ENCODE results near the gene GNG11. TPM values are rescaled to one million over a fixed set of nuclear protein-coding genes. Genes with fewer than 3 reads are reported as not detected.

GNG11 gene
- total and polyA plus RNA-seq, 2 of the 13 experiments (the other 11 are each of a cell fraction or from before 2014, with no cell fraction given) = not detected

- in situ Hi-C loops (cut with HindIII; ENCODE audit: extremely low pct_ligation_motif_present, low pct_unique_long_range_greater_than_20kb) = no loop called here
- ATAC-seq (no peak), FAIRE-seq (no peak), DNase-seq (ENCODE audit: low spot score) (no peak)
- TF ChIP-seq ETS1 (CRISPR knock-in tag; IDR thresholded peaks at IDR 0.05) = no peak
- no peak for TF ChIP-seq ZNF7 (CRISPR knock-in tag; IDR thresholded peaks at IDR 0.05)
- no peak for TF ChIP-seq ZBTB42 (CRISPR knock-in tag; IDR thresholded peaks at IDR 0.05)
- no peak for TF ChIP-seq ZNF766 (CRISPR knock-in tag; IDR thresholded peaks at IDR 0.05; ENCODE audit: borderline replicate concordance)
- TF ChIP-seq SIN3A (IDR thresholded peaks at IDR 0.05; ENCODE audit: borderline replicate concordance, low read depth, low read length) = no peak
- TF ChIP-seq GABPA (IDR thresholded peaks at IDR 0.05; ENCODE audit: low read depth, low read length) = no peak
- TF ChIP-seq GABPA (CRISPR knock-in tag; IDR thresholded peaks at IDR 0.05; ENCODE audit: low read depth) = no peak
- no peak for TF ChIP-seq SNRNP70 (IDR thresholded peaks at IDR 0.05; ENCODE audit: low read depth, low read length)
- no peak for TF ChIP-seq BRCA1 (CRISPR knock-in tag; IDR thresholded peaks at IDR 0.05)
- TF ChIP-seq HDAC2 (CRISPR knock-in tag; IDR thresholded peaks at IDR 0.05) = no peak
- H3K4me2 ChIP-seq (ENCODE audit: low read depth, low read length) = no peak overlapping the region
- no TSS peak for BruUV-seq (replicated peaks)
- no peaks in the 10 kb centered on the region for H3K9me3 ChIP-seq (ENCODE audit: low read length)
- no peak overlapping the region for H3K9ac ChIP-seq (ENCODE audit: insufficient read depth, low read depth, low read length)
- H3K36me3 ChIP-seq (replicated peaks in 1 of 2; ENCODE audit: control insufficient read depth in 1 of 2, insufficient read depth in 2 of 2, low read length in 2 of 2) = no peaks in the 10 kb centered on the region
- ChIA-PET POLR2A (no interaction called here), CTCF (ENCODE audit: low intra/inter-chr PET ratio, low total read pairs) (no interaction called here)
- no peaks in the 10 kb centered on the region for H3K79me2 ChIP-seq (ENCODE audit: insufficient read depth, low read length)
- H3K4me1 ChIP-seq (ENCODE audit: insufficient read depth, low read length) = no peaks in the 10 kb centered on the region
- H4K20me1 ChIP-seq (ENCODE audit: insufficient read depth, low read length) = no peaks in the 10 kb centered on the region
- H2AFZ ChIP-seq (ENCODE audit: low read length) = no peak overlapping the region
- no peaks in the 10 kb centered on the region; a peak in 1 of 5 replicates for H3K27me3 ChIP-seq (ENCODE audit: control insufficient read depth in 1 of 2, insufficient read depth in 2 of 2, low read length in 2 of 2)
- H3K27ac ChIP-seq (ENCODE audit: extremely low read length, insufficient read depth, low read length) = no peak overlapping the region
- no peak overlapping the region for H3K4me3 ChIP-seq (replicated peaks in 1 of 3; ENCODE audit: insufficient read depth in 1 of 3, low read depth in 2 of 3, low read length in 3 of 3)
- 2% methylated on average over 3 of the region's 3 CpGs for WGBS (ENCODE audit: low lambda C conversion rate)
- intact Hi-C loops (cut with micrococcal nuclease; ENCODE audit: unreplicated experiment) = no loop called here
Observed at GRCh38 chr7:93927585-93927984, 6.0 kb downstream of the GNG11 start.

- no peaks in the 10 kb centered on the region for H3K27me3 ChIP-seq (ENCODE audit: control insufficient read depth in 1 of 2, insufficient read depth in 2 of 2, low read length in 2 of 2)
- TF ChIP-seq AHR (CRISPR knock-in tag; IDR thresholded peaks at IDR 0.05) (no peak), ATF7 (IDR thresholded peaks at IDR 0.05) (peak; percentile 91), ATF7 (CRISPR knock-in tag; IDR thresholded peaks at IDR 0.05) (no peak)
- H3K4me2 ChIP-seq (ENCODE audit: low read depth, low read length) = no peak overlapping the region
- no peaks in the 10 kb centered on the region for H4K20me1 ChIP-seq (ENCODE audit: insufficient read depth, low read length)
- H2AFZ ChIP-seq (ENCODE audit: low read length) = no peak overlapping the region
- H3K9ac ChIP-seq (ENCODE audit: insufficient read depth, low read depth, low read length) = no peak overlapping the region
- WGBS (ENCODE audit: low lambda C conversion rate) = 27% methylated on average over 3 of the region's 3 CpGs
- no TSS peak for BruUV-seq (replicated peaks)
- H3K79me2 ChIP-seq (ENCODE audit: insufficient read depth, low read length) = no peaks in the 10 kb centered on the region
- in situ Hi-C loops (cut with HindIII; ENCODE audit: extremely low pct_ligation_motif_present, low pct_unique_long_range_greater_than_20kb) = no loop called here
- POLR2A ChIA-PET = no interaction called here
- no peak for FAIRE-seq
- CTCF ChIA-PET (ENCODE audit: low intra/inter-chr PET ratio, low total read pairs) = no interaction called here
- H3K4me1 ChIP-seq (ENCODE audit: insufficient read depth, low read length) = no peaks in the 10 kb centered on the region
- H3K9me3 ChIP-seq (ENCODE audit: low read length) = no peaks in the 10 kb centered on the region
- H3K4me3 ChIP-seq (replicated peaks in 1 of 3; ENCODE audit: insufficient read depth in 1 of 3, low read depth in 2 of 3, low read length in 3 of 3) = no peak overlapping the region
- no peaks in the 10 kb centered on the region for H3K36me3 ChIP-seq (replicated peaks in 1 of 2; ENCODE audit: control insufficient read depth in 1 of 2, insufficient read depth in 2 of 2, low read length in 2 of 2)
- H3K27ac ChIP-seq (ENCODE audit: extremely low read length, insufficient read depth, low read length) = no peak overlapping the region
- DNase-seq (ENCODE audit: low spot score) = no peak
- no peak for ATAC-seq
- intact Hi-C loops (cut with micrococcal nuclease; ENCODE audit: unreplicated experiment) = no loop called here
Observed at GRCh38 chr7:93931655-93932054, 10.1 kb downstream of the GNG11 start.
